EL (cell line): ENCODE data around the gene ESPL1.

Experiments used
- DNase-seq: peaks from one replicate; pipeline ENCODE4 v3.0.0-alpha.2; 2016

ESPL1 gene

GRCh38 chr12:53267999-53268629 is at the start of gene ESPL1:
Gene ESPL1, plus strand, starts transcription at chr12:53268299. Its CDS starts 468 bp downstream, at chr12:53268767.
- DNase-seq: peak; percentile 81

- no peak for DNase-seq
Measured at GRCh38 chr12:53218551-53219291, 49.4 kb upstream of the ESPL1 start.

GRCh38 chr12:53219292-53219955 is 48.7 kb upstream of the ESPL1 start:
- peak; percentile 55 for DNase-seq

GRCh38 chr12:53219956-53220693 is 48.0 kb upstream of the ESPL1 start:
- DNase-seq: peak; percentile 80

- DNase-seq: peak; percentile 95
Measured at GRCh38 chr12:53220694-53221202, 47.4 kb upstream of the ESPL1 start.

GRCh38 chr12:53221203-53222080 is 46.7 kb upstream of the ESPL1 start:
- DNase-seq: peak; percentile 68

- peak; percentile 30 for DNase-seq
Measured at GRCh38 chr12:53222170-53222721, 45.9 kb upstream of the ESPL1 start.

GRCh38 chr12:53222806-53223261 is 45.3 kb upstream of the ESPL1 start:
- DNase-seq: no peak

GRCh38 chr12:53223389-53224060 is 44.6 kb upstream of the ESPL1 start:
- DNase-seq: peak; percentile 25

GRCh38 chr12:53224061-53224896 is 43.8 kb upstream of the ESPL1 start:
- DNase-seq: no peak

GRCh38 chr12:53224897-53225634 is 43.0 kb upstream of the ESPL1 start:
- DNase-seq: no peak

GRCh38 chr12:53225635-53226424 is 42.3 kb upstream of the ESPL1 start:
- DNase-seq: no peak

- no peak for DNase-seq
Measured at GRCh38 chr12:53226815-53227214, 41.3 kb upstream of the ESPL1 start.

GRCh38 chr12:53227341-53227740 is 40.8 kb upstream of the ESPL1 start:
- no peak for DNase-seq

GRCh38 chr12:53227836-53228235 is 40.3 kb upstream of the ESPL1 start:
- no peak for DNase-seq

- DNase-seq: no peak
Measured at GRCh38 chr12:53229454-53229853, 38.6 kb upstream of the ESPL1 start.

GRCh38 chr12:53230108-53230845 is 37.8 kb upstream of the ESPL1 start:
- no peak for DNase-seq

- no peak for DNase-seq
Measured at GRCh38 chr12:53231671-53231920, 36.5 kb upstream of the ESPL1 start.
